OCI-LY1 (cell line): Measurements from ENCODE around the gene PTPRO.

Experiments
- EZH2 ChIP-seq: fragments of 200-600 bp; sonication (generic), shearing (Covaris generic); IDR thresholded peaks from 2 replicates; pipeline ENCODE4 v1.8.0; 2017; ENCODE audit warnings: borderline replicate concordance, mixed run types, mild to moderate bottlenecking, antibody characterized with exemption, low read length, moderate library complexity, mixed read lengths
- TF ChIP-seq, protein P1 (sequence below): fragments of 200-600 bp; sonication (generic), shearing (Covaris generic); IDR thresholded peaks from 2 replicates; pipeline ENCODE4 v1.5.1; 2017; ENCODE audit warnings: mild to moderate bottlenecking, antibody characterized with exemption, low read length, moderate library complexity, mixed read lengths

DNA sequence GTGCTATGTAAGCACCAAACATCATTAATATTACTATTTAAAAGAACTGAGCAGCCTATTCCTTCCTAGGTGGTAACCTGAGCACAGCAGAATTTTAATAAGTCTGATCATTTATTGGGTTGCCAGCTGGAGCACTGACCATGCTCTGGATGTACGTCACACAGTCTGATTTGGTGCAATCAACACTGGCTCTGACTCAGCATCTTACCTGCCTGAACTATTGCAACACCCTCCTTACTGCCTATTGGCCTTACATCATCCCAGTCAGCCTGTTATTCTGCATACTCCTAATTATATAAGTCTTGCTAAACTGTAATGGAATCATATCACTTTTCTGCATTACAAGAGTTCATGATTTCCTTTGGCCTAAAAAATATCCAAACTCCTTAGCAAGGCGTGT, 149.7 kb downstream of the PTPRO start:
- TF ChIP-seq EZH2: no peak
- TF ChIP-seq, protein P1, sequence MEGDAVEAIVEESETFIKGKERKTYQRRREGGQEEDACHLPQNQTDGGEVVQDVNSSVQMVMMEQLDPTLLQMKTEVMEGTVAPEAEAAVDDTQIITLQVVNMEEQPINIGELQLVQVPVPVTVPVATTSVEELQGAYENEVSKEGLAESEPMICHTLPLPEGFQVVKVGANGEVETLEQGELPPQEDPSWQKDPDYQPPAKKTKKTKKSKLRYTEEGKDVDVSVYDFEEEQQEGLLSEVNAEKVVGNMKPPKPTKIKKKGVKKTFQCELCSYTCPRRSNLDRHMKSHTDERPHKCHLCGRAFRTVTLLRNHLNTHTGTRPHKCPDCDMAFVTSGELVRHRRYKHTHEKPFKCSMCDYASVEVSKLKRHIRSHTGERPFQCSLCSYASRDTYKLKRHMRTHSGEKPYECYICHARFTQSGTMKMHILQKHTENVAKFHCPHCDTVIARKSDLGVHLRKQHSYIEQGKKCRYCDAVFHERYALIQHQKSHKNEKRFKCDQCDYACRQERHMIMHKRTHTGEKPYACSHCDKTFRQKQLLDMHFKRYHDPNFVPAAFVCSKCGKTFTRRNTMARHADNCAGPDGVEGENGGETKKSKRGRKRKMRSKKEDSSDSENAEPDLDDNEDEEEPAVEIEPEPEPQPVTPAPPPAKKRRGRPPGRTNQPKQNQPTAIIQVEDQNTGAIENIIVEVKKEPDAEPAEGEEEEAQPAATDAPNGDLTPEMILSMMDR: no peak
